GM23248 (cell line): ENCODE measurements around the gene ACOT7. TPM values are rescaled to one million over a fixed set of nuclear protein-coding genes. Genes with fewer than 3 reads are reported as not detected.

ENCODE experiments used
- DNase-seq: peaks from one replicate; pipeline ENCODE4 v3.0.0-alpha.2; 2015
- H2AFZ ChIP-seq: fragments of 200-600 bp; sonication (generic); 2 replicates; pipeline ENCODE4 v1.6.1; 2016; ENCODE audit warnings: antibody characterized with exemption
- H3F3A ChIP-seq: fragments of 200-600 bp; sonication (generic); 2 replicates; pipeline ENCODE4 v1.6.1; 2016; ENCODE audit warnings: mild to moderate bottlenecking, antibody characterized with exemption, mixed run types; ENCODE audit not compliant: insufficient read depth
- H3K27ac ChIP-seq: fragments of 200-600 bp; sonication (generic); 2 replicates; pipeline ENCODE4 v1.5.1; 2016; ENCODE audit warnings: mild to moderate bottlenecking
- H3K27me3 ChIP-seq: fragments of 200-600 bp; sonication (generic); replicated peaks from 2 replicates; pipeline ENCODE4 v1.6.1; 2016; ENCODE audit warnings: mild to moderate bottlenecking; ENCODE audit not compliant: insufficient read depth
- H3K36me3 ChIP-seq: fragments of 200-600 bp; sonication (generic); 2 replicates; pipeline ENCODE4 v1.6.1; 2016; ENCODE audit warnings: low read depth, mild to moderate bottlenecking
- H3K4me1 ChIP-seq: fragments of 200-600 bp; sonication (generic); 2 replicates; pipeline ENCODE4 v1.6.1; 2016; ENCODE audit warnings: mild to moderate bottlenecking; ENCODE audit not compliant: insufficient read depth
- H3K4me2 ChIP-seq: fragments of 200-600 bp; sonication (generic); one replicate; pipeline ENCODE4 v1.6.1; 2016; ENCODE audit warnings: mild to moderate bottlenecking; ENCODE audit not compliant: unreplicated experiment
- H3K4me3 ChIP-seq: fragments of 200-600 bp; sonication (generic); 2 replicates; pipeline ENCODE4 v1.5.1; 2016; ENCODE audit warnings: mild to moderate bottlenecking
- H3K79me2 ChIP-seq: fragments of 200-600 bp; sonication (generic); 2 replicates; pipeline ENCODE4 v1.6.1; 2016; ENCODE audit warnings: mild to moderate bottlenecking; ENCODE audit not compliant: insufficient read depth
- H3K9ac ChIP-seq: fragments of 200-600 bp; sonication (generic); 2 replicates; pipeline ENCODE4 v1.6.1; 2016; ENCODE audit warnings: mild to moderate bottlenecking
- H3K9me2 ChIP-seq: fragments of 200-600 bp; sonication (generic); 2 replicates; pipeline ENCODE4 v1.6.1; 2016; ENCODE audit warnings: mixed run types, mild to moderate bottlenecking, moderate library complexity; ENCODE audit not compliant: insufficient read depth
- H3K9me3 ChIP-seq: fragments of 200-600 bp; sonication (generic); one replicate; pipeline ENCODE4 v1.6.1; 2017; ENCODE audit warnings: low read depth
- H4K20me1 ChIP-seq: fragments of 200-600 bp; sonication (generic); 2 replicates; pipeline ENCODE4 v1.6.0; 2016; ENCODE audit not compliant: insufficient read depth
- EZH2 ChIP-seq: fragments of 200-600 bp; sonication (generic); IDR thresholded peaks from 2 replicates; pipeline ENCODE4 v1.6.1; 2018; ENCODE audit warnings: antibody characterized with exemption, mild to moderate bottlenecking; ENCODE audit not compliant: insufficient read depth, poor library complexity, severe bottlenecking
- EZH2phosphoT487 ChIP-seq: fragments of 200-600 bp; sonication (generic); IDR thresholded peaks from 2 replicates; pipeline ENCODE4 v1.6.1; 2018; ENCODE audit warnings: antibody characterized with exemption, moderate library complexity, mild to moderate bottlenecking, low read depth; ENCODE audit not compliant: insufficient read depth
- WGBS, 2 experiments: methylation state at CpG; one replicate each; pipeline ENCODE4 v1.1.6; 2015 to 2017; ENCODE audit warnings: low lambda C conversion rate in 2 of 2, low coverage in 1 of 2; ENCODE audit errors: missing lambda C conversion rate in 2 of 2; 5-methylcytosine and 5-hydroxymethylcytosine counted together
- in situ Hi-C: fragments of 300-500 bp; cut with MboI; formaldehyde crosslinking; loops from 2 replicates; pipeline ENCODE4 v1.15.0; 2020
- polyA plus RNA-seq: library from polyadenylated mRNA; unstranded; fragments of >200 nt; fragmentation: Nextera tagmentation; extraction: Ambion mirVana; gene quantifications from 2 replicates; pipeline ENCODE4 v1.2.1, GENCODE V29; 2016
- total RNA-seq: library from RNA; depleted of rRNA; stranded (reverse); fragments of >200 nt; shearing (Covaris generic); gene quantifications from 2 replicates; pipeline ENCODE4 v1.2.3, GENCODE V29; 2014

The ACOT7 gene
- total and polyA plus RNA-seq, 2 experiments from 2014 or later = 25.7 to 74.7 TPM

DNA sequence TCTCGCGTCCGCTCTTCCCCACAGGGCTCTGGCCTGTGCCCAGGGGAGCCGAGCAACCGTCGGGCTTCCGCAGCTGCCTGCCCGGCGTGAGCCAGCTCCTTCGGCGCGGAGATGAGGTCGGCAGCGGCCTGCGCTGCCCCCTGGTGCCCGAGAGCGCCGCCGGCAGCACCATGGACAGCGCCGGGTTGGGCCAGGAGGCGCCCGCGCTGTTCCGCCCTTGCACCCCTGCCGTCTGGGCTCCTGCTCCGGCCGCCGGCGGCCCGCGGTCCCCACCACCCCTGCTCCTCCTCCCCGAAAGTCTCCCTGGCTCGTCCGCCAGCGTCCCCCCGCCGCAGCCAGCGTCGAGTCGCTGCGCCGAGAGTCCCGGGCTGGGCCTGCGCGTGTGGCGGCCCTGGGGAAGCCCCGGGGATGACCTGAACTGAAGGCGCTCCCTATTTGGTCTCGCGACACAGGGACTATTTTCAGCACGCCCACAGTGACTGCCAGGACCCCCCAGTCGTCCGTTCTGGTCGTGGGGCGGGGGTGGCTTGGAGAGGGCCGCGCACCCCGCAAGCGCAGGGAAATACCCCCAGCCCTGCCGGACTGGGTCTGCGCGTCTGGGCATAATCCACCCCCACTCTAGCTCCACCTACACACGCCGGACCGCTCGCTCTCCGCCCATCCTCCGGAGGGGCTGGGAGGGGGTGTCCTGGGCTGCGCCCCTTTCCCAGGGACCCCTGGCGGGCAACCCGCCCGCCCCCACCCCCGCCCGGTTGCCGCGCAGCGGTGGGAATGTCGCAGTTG, 148.3 kb downstream of the ACOT7 start:
- Histone ChIP-seq H3K4me3 (no peak overlapping the region), H3K79me2 (no peaks in the 10 kb centered on the region), H3K36me3 (no peaks in the 10 kb centered on the region), H3K9ac (no peak overlapping the region), H3F3A (no peaks in the 10 kb centered on the region), H2AFZ (no peak overlapping the region), H3K4me1 (0 out of 2 replicates have a peak, but pooled peaks cover under 1% of the 10 kb centered on the region), H4K20me1 (no peaks in the 10 kb centered on the region), H3K4me2 (no peak overlapping the region), H3K9me3 (no peaks in the 10 kb centered on the region), H3K27me3 (peaks cover 23% of the 10 kb centered on the region), H3K27ac (no peak overlapping the region), H3K9me2 (no peaks in the 10 kb centered on the region)
- DNase-seq = peak; percentile 92
- TF ChIP-seq EZH2phosphoT487 (no peak), EZH2 (no peak)
- WGBS, 2 experiments = 1 to 6% methylated on average over 53 to 79 of the region's 79 CpGs
- in situ Hi-C loops = loop anchor here (5.0 kb wide), 1 partner anchor 97 kb away; no protein-coding TSS in a partner anchor

DNA sequence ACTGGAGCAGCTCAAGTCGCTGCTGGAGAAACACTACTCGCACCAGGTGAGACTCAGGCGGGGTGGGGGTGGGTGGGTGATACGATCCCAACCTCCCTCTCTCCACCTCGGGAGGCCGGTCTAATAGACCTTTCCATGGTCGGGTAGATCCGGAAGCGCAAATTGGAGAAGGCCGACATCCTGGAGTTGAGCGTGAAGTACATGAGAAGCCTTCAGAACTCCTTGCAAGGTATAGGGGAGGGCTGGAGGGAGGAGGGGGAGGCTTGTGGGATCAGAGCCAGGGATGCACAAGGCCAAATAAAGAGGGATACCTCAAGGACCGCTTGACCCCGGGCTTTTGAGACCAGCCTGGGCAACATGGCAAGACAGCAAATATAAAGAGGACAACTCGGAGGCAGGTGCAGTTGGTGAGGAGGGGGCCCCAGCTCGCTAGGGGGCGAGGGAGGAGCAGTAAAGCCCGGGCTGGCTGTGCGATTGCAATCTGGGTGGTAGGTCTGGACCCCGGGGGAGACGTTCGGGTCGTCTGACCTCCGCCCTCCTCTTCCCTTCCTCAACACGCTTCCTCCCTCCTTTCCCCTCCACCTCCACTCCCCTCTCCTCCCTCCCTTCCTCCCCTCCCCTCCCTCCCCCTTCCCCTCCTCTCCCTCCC, 149.0 kb downstream of the ACOT7 start:
- H3K9me3 ChIP-seq = no peaks in the 10 kb centered on the region
- H3K4me3 ChIP-seq = no peak overlapping the region
- H2AFZ ChIP-seq = no peak overlapping the region
- H3K27ac ChIP-seq = no peak overlapping the region
- in situ Hi-C loops = loop anchor here (5.0 kb wide), 1 partner anchor 98 kb away; no protein-coding TSS in a partner anchor
- no peaks in the 10 kb centered on the region for H3K79me2 ChIP-seq
- no peaks in the 10 kb centered on the region for H3K36me3 ChIP-seq
- H3K4me1 ChIP-seq = 0 out of 2 replicates have a peak, but pooled peaks cover 4% of the 10 kb centered on the region
- no peak overlapping the region for H3K4me2 ChIP-seq
- DNase-seq = no peak
- no peak overlapping the region for H3K9ac ChIP-seq
- no peaks in the 10 kb centered on the region for H3K9me2 ChIP-seq
- no peaks in the 10 kb centered on the region for H3F3A ChIP-seq
- no peaks in the 10 kb centered on the region for H4K20me1 ChIP-seq
- peaks cover 23% of the 10 kb centered on the region for H3K27me3 ChIP-seq
- 6 to 9% methylated on average over 12 to 24 of the region's 24 CpGs for WGBS, 2 experiments
- TF ChIP-seq EZH2phosphoT487 = no peak
- TF ChIP-seq EZH2 = no peak

DNA sequence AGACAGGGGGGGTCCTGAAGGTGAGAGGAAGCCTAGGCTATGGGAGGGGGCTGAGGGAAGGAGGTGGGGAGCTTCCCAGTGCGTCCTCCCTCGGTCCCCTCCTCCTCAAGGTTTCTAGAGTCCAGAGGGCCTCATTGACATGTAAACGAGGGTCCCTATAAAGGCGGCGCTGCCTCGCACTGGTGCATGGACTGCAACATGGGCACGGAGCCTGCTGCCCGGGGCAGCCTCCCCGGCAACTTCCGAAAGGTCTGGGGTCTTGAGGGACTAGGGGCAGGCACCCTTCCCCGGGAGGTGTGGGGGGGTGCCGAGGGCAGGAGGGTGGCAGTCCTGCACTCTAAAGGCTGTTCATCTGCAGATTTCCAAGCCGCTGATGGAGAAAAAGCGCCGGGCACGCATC, 149.6 kb downstream of the ACOT7 start, which contains the start of gene HES3:
HES3 (plus strand) TSS at position 187 of the 400 bp plus-strand sequence; CDS start at position 374, 187 bp downstream.
- in situ Hi-C loops = no loop called here
- 6 to 10% methylated on average over 14 to 16 of the region's 16 CpGs for WGBS, 2 experiments
- H2AFZ ChIP-seq = no peak within 1 kb of the TSS

DNA sequence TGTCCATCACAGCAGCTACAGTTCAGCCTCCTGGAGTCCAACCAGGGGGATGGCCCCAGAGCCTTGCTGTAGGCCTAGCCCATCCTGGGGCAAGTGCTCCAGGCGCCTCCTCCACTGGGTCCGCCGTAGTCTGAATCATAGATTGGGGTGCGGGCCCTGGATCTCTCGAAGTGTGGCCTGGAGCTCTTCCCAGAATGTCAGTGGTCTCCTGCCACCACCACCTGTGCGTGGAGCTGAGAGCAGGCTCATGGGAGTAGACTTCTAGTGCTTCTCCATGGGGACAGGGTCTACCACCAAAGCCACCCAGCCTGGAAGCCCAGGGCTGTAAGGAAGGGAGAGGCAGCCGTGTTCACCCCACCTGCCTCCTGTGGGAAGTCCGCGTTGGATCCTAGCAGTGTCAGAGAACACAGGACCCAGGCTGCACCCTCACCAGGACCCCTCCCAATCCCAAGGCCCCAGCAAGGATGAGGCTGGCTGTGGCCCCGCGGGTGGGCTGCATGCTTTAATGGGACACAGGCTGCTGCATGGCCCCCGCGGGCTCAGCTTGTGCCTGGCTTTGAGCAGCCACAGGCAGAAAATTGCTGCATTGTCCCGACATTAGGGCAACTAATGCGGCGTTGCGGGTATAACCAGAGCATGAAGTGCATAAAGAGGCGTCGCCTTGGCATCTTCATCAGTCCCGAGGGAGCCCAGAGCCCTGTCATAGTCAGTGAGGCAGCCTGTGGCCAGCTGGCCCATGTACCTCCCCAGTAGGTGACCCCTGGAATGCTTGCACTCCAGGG, 150.3 kb downstream of the ACOT7 start:
- Histone ChIP-seq H3K9me3 (no peaks in the 10 kb centered on the region), H3F3A (no peaks in the 10 kb centered on the region), H3K27me3 (peaks cover 23% of the 10 kb centered on the region), H3K36me3 (no peaks in the 10 kb centered on the region), H3K4me1 (0 out of 2 replicates have a peak, but pooled peaks cover 4% of the 10 kb centered on the region), H2AFZ (no peak overlapping the region), H3K79me2 (no peaks in the 10 kb centered on the region), H3K9ac (no peak overlapping the region), H3K4me2 (no peak overlapping the region), H4K20me1 (no peaks in the 10 kb centered on the region), H3K27ac (no peak overlapping the region), H3K9me2 (no peaks in the 10 kb centered on the region), H3K4me3 (no peak overlapping the region)
- no peak for DNase-seq
- TF ChIP-seq EZH2phosphoT487 (no peak), EZH2 (no peak)
- 48 to 52% methylated on average over 20 of the region's 20 CpGs for WGBS, 2 experiments
- in situ Hi-C loops = no loop called here

More for the DNA sequence above, 149.6 kb downstream of the ACOT7 start, which contains the start of gene HES3:
- no peaks in the 10 kb centered on the region for H3K9me3 ChIP-seq
- no peaks in the 10 kb centered on the region for H3F3A ChIP-seq
- H4K20me1 ChIP-seq = no peaks in the 10 kb centered on the region
- H3K27me3 ChIP-seq = peaks cover 23% of the 10 kb centered on the region
- H3K27ac ChIP-seq = no peak within 1 kb of the TSS
- TF ChIP-seq EZH2 (peak; percentile 53), EZH2phosphoT487 (no peak)
- H3K9ac ChIP-seq = no peak within 1 kb of the TSS
- no peaks in the 10 kb centered on the region for H3K9me2 ChIP-seq
- no peak within 1 kb of the TSS for H3K4me2 ChIP-seq
- no peaks in the 10 kb centered on the region for H3K79me2 ChIP-seq
- DNase-seq = no peak
- 0 out of 2 replicates have a peak, but pooled peaks cover 4% of the 10 kb centered on the region for H3K4me1 ChIP-seq
- H3K36me3 ChIP-seq = no peaks in the 10 kb centered on the region
- no peak within 1 kb of the TSS for H3K4me3 ChIP-seq
